Measurements from ENCODE around the gene OSBP2. TPM values are rescaled to one million over a fixed set of nuclear protein-coding genes. Genes with fewer than 3 reads are reported as not detected.

Gene OSBP2
- total and polyA plus RNA-seq, 12 donors: 0.84 to 20.1 (median 13.2) TPM

DNA sequence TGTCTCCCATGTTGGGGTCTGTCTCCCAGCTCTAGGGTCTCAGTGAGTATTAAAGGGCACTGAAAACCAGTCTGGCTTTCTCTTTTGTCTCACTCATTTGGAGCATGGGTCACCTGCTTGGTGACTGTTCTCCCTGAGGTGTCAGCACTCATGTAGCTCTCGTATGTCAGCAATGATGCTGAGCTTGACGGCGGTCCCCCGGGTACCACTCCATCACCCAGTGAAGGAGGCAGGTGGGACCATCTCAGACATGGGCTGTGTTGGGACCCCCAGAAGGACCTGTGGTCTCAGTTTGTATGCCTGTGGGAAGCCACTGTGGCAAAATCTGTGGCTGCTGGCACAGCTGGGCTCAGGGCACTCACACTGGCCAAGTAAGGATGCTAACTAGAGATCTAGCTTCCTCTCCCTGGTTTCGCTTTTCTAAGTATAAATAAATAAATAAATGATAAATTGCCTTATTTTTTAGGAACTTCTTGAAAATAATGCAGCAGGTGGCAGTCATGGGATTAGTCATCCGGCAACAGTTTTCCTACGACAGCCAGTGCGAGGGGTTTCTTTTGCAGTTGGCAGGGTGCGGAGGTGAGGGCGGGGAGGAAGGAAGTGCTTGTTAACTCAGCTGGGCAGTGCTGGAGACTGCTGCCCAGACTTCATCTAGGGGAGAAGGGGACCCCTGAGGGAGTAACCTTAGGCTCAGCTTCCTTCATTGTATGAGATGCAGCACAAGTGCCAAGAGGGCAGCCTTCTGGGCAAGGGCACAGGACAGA lies 48.8 kb downstream of the OSBP2 start:
- no peaks in the 10 kb centered on the region for H3K36me3 ChIP-seq
- 69 to 78% methylated on average over 10 of the region's 10 CpGs for WGBS, 2 donors
- TF ChIP-seq CTCF (IDR thresholded peaks at IDR 0.05): no peak
- ATAC-seq: no peak
- no peak overlapping the region for H3K27ac ChIP-seq
- DNase-seq: no peak
- intact Hi-C loops (cut with DNase I): no loop called here
- H3K4me3 ChIP-seq: no peak overlapping the region
- no peaks in the 10 kb centered on the region for H3K9me3 ChIP-seq
- peaks cover 0 to 12% (median 0%) of the 10 kb centered on the region in 9 donors for H3K4me1 ChIP-seq
- peaks cover 0 to 4% (median 0%) of the 10 kb centered on the region in 7 donors for H3K27me3 ChIP-seq

DNA sequence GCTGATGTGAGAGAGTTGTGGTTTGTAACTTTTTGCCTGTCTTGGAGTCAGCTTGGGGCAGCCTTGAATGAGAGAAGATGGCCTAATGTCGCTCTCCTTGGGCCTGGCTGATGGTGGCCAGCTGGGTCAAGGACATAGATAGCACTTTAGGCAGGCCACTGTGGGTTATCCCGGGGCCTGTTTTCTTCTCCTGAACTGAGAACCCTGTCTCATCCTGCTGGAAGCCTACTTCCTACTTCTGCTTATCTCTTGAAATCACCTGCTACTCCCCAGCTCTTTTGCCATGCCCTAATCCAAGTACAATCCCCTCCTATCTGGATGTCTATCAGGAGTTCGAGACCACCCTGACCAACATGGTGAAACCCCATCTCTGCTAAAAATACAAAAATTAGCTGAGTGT lies 49.5 kb downstream of the OSBP2 start:
- ATAC-seq (no peak), DNase-seq (no peak)
- Histone ChIP-seq H3K36me3 (no peaks in the 10 kb centered on the region), H3K27me3 (peaks cover 0 to 2% (median 0%) of the 10 kb centered on the region in 7 donors), H3K4me3 (no peak overlapping the region), H3K27ac (no peak overlapping the region), H3K4me1 (peaks cover 0 to 12% (median 0%) of the 10 kb centered on the region in 9 donors), H3K9me3 (no peaks in the 10 kb centered on the region)
- intact Hi-C loops (cut with DNase I): no loop called here
- no peak for TF ChIP-seq CTCF (IDR thresholded peaks at IDR 0.05)
- 81 to 83% methylated on average over 3 of the region's 3 CpGs for WGBS, 2 donors

- no peaks in the 10 kb centered on the region for H3K36me3 ChIP-seq
- no peak overlapping the region for H3K27ac ChIP-seq
- peaks cover 0 to 12% (median 0%) of the 10 kb centered on the region in 9 donors for H3K4me1 ChIP-seq
- intact Hi-C loops (cut with DNase I): no loop called here
- H3K9me3 ChIP-seq: no peaks in the 10 kb centered on the region
- DNase-seq: no peak
- H3K27me3 ChIP-seq: no peaks in the 10 kb centered on the region
- H3K4me3 ChIP-seq: no peak overlapping the region
- ATAC-seq: no peak
- WGBS, 2 donors: 71 to 74% methylated on average over 7 of the region's 7 CpGs
- TF ChIP-seq CTCF (IDR thresholded peaks at IDR 0.05): no peak
These were observed 52.8 kb downstream of the OSBP2 start for GRCh38 chr22:30747493-30747892.

DNA sequence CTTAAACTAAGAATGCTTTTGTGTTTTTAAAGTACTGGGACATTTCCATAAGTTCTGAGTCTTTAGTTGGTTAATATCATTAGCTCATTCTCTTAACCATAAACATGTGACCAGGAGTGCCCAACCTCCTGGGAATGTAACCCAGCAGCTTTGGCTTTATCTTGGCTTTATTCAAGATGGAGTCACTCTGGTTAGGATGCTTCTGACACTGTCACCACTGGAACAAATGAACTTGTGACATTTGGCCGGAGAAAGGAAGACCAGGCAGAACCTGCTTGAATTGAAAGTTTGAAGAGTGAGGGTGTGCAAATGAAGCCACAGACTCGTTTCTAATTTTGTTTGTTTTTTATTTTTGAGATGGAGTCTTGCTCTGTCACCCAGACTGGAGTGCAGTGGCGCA lies 54.6 kb downstream of the OSBP2 start:
- no peaks in the 10 kb centered on the region for H3K9me3 ChIP-seq
- H3K4me3 ChIP-seq: no peak overlapping the region
- ATAC-seq (no peak), DNase-seq (no peak)
- TF ChIP-seq CTCF (IDR thresholded peaks at IDR 0.05): no peak
- no peaks in the 10 kb centered on the region for H3K27me3 ChIP-seq
- WGBS, 2 donors: 85 to 89% methylated on average over 3 of the region's 3 CpGs
- intact Hi-C loops (cut with DNase I): no loop called here
- no peaks in the 10 kb centered on the region for H3K36me3 ChIP-seq
- peaks cover 0 to 3% (median 0%) of the 10 kb centered on the region in 9 donors for H3K4me1 ChIP-seq
- no peak overlapping the region for H3K27ac ChIP-seq
